Measurements from ENCODE around the gene SLC23A1. TPM values are rescaled to one million over a fixed set of nuclear protein-coding genes. Genes with fewer than 3 reads are reported as not detected.
A peak's percentile ranks its signal among the peaks of the same experiment; 100 is the strongest.

Gene SLC23A1
- total RNA-seq = 1.4 and 1.8 TPM in 2 replicates

DNA sequence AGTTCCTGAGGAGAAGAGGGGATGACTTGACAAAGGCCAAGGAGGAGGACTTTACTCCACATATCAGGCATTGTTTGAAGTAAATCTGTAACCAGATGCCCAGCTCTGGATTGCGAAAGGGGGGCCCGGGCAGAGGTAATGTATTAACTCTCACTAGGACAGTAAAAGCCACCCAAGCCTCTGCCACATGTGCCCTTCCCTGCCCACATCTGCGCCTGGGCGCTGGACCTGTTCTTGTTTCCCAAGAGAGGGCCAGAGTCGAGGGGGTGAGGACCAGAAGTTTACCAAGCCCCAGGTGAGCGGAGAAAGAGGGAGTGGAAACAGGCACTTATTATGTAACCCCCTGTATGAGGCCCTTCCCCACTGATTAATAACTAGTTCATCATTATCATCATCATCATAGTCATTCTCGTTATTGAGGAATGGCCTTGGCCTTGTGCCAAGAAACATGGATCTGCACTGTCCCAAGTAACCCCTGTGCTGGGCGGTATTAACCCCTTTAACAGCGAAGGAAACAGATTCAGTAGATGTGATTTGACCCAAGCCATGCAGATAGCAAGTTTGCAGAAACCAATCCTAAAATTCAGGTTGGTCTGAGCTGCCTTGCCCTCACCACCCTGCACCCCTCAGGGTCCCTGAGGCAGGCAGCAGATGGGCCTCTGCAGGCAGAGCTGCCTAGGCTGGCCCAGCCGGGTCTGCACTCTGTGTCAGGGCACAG lies at the start of gene SLC23A1:
SLC23A1 (minus strand) TSS at position 23 of the 718 bp plus-strand sequence. CDS start 44 bp downstream, outside the sequence.
- H3K27me3 Mint-ChIP-seq = no peaks in the 10 kb centered on the region
- DNase-seq = no peak
- peaks cover 69% of the 10 kb centered on the region for H3K4me1 Mint-ChIP-seq
- H3K36me3 Mint-ChIP-seq (ENCODE audit: low read depth) = no peaks in the 10 kb centered on the region
- ATAC-seq (ENCODE audit: low read depth) = no peak
- peak within 1 kb of the TSS; percentile 7 for H3K27ac Mint-ChIP-seq
- ChIA-PET CTCF (interaction anchor here (1.4 kb wide), 1 partner anchor 42 kb away, joined by 3 read pairs; the partner anchor contains the start of gene PAIP2), POLR2A (interaction anchor here (1.0 to 1.2 kb wide), 3 partner anchors 41 to 89 kb away, joined by 3 read pairs; partner anchors contain the start of gene PAIP2)
- TF ChIP-seq, protein P1, sequence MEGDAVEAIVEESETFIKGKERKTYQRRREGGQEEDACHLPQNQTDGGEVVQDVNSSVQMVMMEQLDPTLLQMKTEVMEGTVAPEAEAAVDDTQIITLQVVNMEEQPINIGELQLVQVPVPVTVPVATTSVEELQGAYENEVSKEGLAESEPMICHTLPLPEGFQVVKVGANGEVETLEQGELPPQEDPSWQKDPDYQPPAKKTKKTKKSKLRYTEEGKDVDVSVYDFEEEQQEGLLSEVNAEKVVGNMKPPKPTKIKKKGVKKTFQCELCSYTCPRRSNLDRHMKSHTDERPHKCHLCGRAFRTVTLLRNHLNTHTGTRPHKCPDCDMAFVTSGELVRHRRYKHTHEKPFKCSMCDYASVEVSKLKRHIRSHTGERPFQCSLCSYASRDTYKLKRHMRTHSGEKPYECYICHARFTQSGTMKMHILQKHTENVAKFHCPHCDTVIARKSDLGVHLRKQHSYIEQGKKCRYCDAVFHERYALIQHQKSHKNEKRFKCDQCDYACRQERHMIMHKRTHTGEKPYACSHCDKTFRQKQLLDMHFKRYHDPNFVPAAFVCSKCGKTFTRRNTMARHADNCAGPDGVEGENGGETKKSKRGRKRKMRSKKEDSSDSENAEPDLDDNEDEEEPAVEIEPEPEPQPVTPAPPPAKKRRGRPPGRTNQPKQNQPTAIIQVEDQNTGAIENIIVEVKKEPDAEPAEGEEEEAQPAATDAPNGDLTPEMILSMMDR (IDR thresholded peaks at IDR 0.05) = no peak
- no peaks in the 10 kb centered on the region for H3K9me3 Mint-ChIP-seq
- intact Hi-C loops (cut with micrococcal nuclease) = no loop called here
- H3K4me3 Mint-ChIP-seq = no peak within 1 kb of the TSS

DNA sequence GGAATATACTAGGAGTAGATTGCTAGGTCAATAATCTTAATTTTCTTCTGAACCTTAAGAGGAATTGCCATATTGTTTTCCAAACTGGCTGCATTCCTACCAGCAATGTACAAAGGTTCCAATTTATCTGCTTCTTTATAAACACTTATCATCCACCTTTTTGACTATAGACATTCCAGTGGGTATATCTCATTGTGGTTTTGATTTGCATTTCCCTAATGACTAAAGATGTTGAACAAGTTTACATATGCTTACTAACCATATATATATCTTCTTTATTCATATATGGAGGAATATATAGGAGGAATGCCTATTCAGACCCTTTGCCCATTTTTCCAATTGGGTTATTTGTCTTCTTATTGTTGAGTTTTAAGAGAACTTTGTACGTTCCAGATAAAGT lies 48.6 kb upstream of the SLC23A1 start:
- H3K36me3 Mint-ChIP-seq (ENCODE audit: low read depth) = peaks cover 21% of the 10 kb centered on the region
- intact Hi-C loops (cut with micrococcal nuclease) = loop anchor here (10.0 kb wide), 1 partner anchor 743 kb away; the partner anchor contains the start of gene CYSTM1
- CTCF ChIA-PET = no interaction called here
- no peak for DNase-seq
- H3K27me3 Mint-ChIP-seq = no peaks in the 10 kb centered on the region
- no peaks in the 10 kb centered on the region for H3K4me1 Mint-ChIP-seq
- POLR2A ChIA-PET = no interaction called here
- no peak overlapping the region for H3K27ac Mint-ChIP-seq
- H3K4me3 Mint-ChIP-seq = no peak overlapping the region
- TF ChIP-seq, protein P1 (IDR thresholded peaks at IDR 0.05) = no peak
- no peak for ATAC-seq (ENCODE audit: low read depth)
- H3K9me3 Mint-ChIP-seq = no peaks in the 10 kb centered on the region

DNA sequence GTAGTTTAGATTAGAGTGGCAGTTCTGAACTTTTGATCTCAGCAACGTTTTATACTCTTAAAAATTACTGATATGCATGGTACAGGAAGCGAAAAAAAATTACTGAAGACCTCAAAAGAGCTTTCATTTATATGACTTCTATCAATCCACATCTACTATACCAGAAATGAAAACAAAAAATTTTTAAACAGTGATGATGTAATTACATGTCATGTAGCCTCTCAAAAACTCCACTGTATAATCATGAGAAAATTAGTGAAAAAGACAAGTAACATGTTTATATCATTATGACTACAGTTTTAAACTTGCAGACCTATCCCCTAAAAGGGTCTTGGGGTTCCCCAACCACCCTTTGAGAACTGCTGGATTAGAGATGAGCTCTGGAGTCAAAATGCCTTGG lies 46.9 kb upstream of the SLC23A1 start:
- no peaks in the 10 kb centered on the region for H3K27me3 Mint-ChIP-seq
- peaks cover 25% of the 10 kb centered on the region for H3K36me3 Mint-ChIP-seq (ENCODE audit: low read depth)
- H3K4me3 Mint-ChIP-seq = no peak overlapping the region
- DNase-seq (no peak), ATAC-seq (ENCODE audit: low read depth) (no peak)
- no peaks in the 10 kb centered on the region for H3K9me3 Mint-ChIP-seq
- CTCF ChIA-PET = interaction anchor here (1.1 kb wide), 1 partner anchor 10 kb away, joined by 4 read pairs; no protein-coding TSS in a partner anchor
- TF ChIP-seq, protein P1 (IDR thresholded peaks at IDR 0.05) = no peak
- POLR2A ChIA-PET = no interaction called here
- intact Hi-C loops (cut with micrococcal nuclease) = loop anchor here (10.0 kb wide), 1 partner anchor 745 kb away; the partner anchor contains the start of gene CYSTM1
- H3K4me1 Mint-ChIP-seq = no peaks in the 10 kb centered on the region
- H3K27ac Mint-ChIP-seq = no peak overlapping the region

DNA sequence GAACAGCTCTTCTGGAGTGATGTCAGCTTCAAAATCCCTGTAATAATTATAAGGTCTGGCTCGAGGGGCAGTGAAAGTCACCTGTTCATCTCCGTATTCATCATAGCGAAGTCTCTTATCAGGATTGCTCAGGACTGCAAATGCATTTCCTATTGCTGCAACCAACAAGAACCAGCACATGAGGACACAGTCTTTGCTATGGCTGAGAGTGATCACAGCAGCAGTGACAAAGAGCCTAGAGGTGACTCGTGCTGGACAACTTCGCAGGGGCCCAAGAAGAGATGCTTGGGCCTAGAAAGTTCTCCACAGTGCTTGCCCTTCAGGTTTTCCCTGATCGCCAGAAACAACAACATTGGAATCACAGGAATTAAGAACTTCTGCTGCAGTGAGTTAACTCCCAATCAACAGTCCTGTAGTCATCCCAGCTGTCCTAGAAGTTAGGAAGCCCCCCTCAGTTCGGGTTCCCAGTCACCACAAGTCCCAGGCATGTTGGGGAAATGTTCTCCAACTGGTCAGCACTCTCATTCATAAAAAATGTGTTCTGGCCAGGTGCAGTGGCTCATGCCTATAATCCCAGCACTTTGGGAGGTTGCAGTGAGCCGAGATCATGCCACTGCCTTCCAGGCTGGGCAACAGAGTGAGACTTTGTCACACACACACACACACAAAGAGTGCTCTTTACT lies 43.2 kb upstream of the SLC23A1 start:
- TF ChIP-seq, protein P1 (IDR thresholded peaks at IDR 0.05) = no peak
- ChIA-PET POLR2A (interaction anchor here (1.0 kb wide), 1 partner anchor 129 kb away, joined by 3 read pairs; no protein-coding TSS in a partner anchor), CTCF (interaction anchor here (8.6 kb wide), 1 partner anchor 89 kb away, joined by 131 read pairs; no protein-coding TSS in a partner anchor)
- DNase-seq (no peak), ATAC-seq (ENCODE audit: low read depth) (no peak)
- Mint-ChIP-seq H3K4me1 (peaks cover 5% of the 10 kb centered on the region), H3K9me3 (no peaks in the 10 kb centered on the region), H3K27ac (no peak overlapping the region), H3K36me3 (ENCODE audit: low read depth) (peaks cover 36% of the 10 kb centered on the region), H3K4me3 (no peak overlapping the region), H3K27me3 (no peaks in the 10 kb centered on the region)
- intact Hi-C loops (cut with micrococcal nuclease) = no loop called here

DNA sequence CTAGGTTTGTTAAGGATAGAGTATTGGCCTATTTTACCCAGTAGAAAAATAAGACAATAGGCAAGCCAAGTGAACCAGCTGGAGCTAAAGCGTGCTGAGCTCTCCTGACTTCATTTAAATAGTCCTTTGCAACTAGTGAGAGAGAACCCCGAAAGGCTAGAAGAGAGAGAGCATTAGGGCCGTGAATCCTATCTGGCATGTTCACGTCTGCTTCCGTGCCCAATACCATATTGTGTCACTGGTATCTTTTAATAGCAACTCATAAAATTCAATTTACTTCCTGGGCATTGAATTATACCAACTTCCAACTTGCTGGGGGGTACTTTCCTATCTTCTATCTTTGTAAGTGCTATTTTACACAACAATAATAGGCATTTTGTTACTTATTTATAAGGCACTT lies 42.4 kb upstream of the SLC23A1 start:
- Mint-ChIP-seq H3K9me3 (no peaks in the 10 kb centered on the region), H3K36me3 (ENCODE audit: low read depth) (peaks cover 36% of the 10 kb centered on the region), H3K4me1 (peaks cover 5% of the 10 kb centered on the region), H3K4me3 (no peak overlapping the region), H3K27me3 (no peaks in the 10 kb centered on the region), H3K27ac (no peak overlapping the region)
- TF ChIP-seq, protein P1 (IDR thresholded peaks at IDR 0.05) = no peak
- intact Hi-C loops (cut with micrococcal nuclease) = no loop called here
- ChIA-PET CTCF (interaction anchor here (8.6 kb wide), 1 partner anchor 90 kb away, joined by 131 read pairs; no protein-coding TSS in a partner anchor), POLR2A (interaction anchor here (1.0 kb wide), 1 partner anchor 128 kb away, joined by 3 read pairs; no protein-coding TSS in a partner anchor)
- ATAC-seq (ENCODE audit: low read depth) (no peak), DNase-seq (no peak)
